GM18498 (cell line): ENCODE data around the gene CBFB.
"Not testable (repeated sequence)": the region's sequence is repeated elsewhere in the genome, so short reads cannot be mapped to it uniquely, and the experiment has no call there.

ENCODE experiments used
- ATAC-seq: cut with Tn5 transposase; IDR thresholded peaks from one replicate; pipeline ENCODE4 v1.9.1; 2021; ENCODE audit warnings: mild to moderate bottlenecking, moderate library complexity; ENCODE audit not compliant: unreplicated experiment

Gene CBFB

GRCh38 chr16:67028696-67029253 lies at the start of gene CBFB:
TSS of gene CBFB (plus strand) at chr16:67029149. CDS start at chr16:67029408, 259 bp downstream.
- peak; percentile 78 for ATAC-seq

GRCh38 chr16:66983033-66983432 lies 45.9 kb upstream of the CBFB start:
- ATAC-seq: no peak

GRCh38 chr16:66984892-66985311 lies 44.0 kb upstream of the CBFB start:
- no peak for ATAC-seq

- ATAC-seq: no peak
Observed at GRCh38 chr16:66986559-66986958, 42.4 kb upstream of the CBFB start.

GRCh38 chr16:66988197-66988788 lies 40.7 kb upstream of the CBFB start, which contains the start of gene CES4A:
TSS of gene CES4A (plus strand) at chr16:66988589. CDS start at chr16:66988773, 184 bp downstream.
- no peak for ATAC-seq

GRCh38 chr16:66991545-66992077 lies 37.3 kb upstream of the CBFB start:
- ATAC-seq: no peak

- ATAC-seq: not testable (repeated sequence)
Observed at GRCh38 chr16:66993558-66993957, 35.4 kb upstream of the CBFB start.

- ATAC-seq: no peak
Observed at GRCh38 chr16:66996324-66996982, 32.5 kb upstream of the CBFB start.

- no peak for ATAC-seq
Observed at GRCh38 chr16:66996983-66997358, 32.0 kb upstream of the CBFB start.

- no peak for ATAC-seq
Observed at GRCh38 chr16:67000384-67001351, 28.3 kb upstream of the CBFB start.

GRCh38 chr16:67001726-67002125 lies 27.2 kb upstream of the CBFB start:
- no peak for ATAC-seq

- ATAC-seq: no peak
Observed at GRCh38 chr16:67006930-67007658, 21.9 kb upstream of the CBFB start.

- ATAC-seq: no peak
Observed at GRCh38 chr16:67009158-67009557, 19.8 kb upstream of the CBFB start.

GRCh38 chr16:67011274-67011673 lies 17.7 kb upstream of the CBFB start:
- ATAC-seq: no peak

GRCh38 chr16:67013233-67013822 lies 15.6 kb upstream of the CBFB start:
- no peak for ATAC-seq

- peak; percentile 41 for ATAC-seq
Observed at GRCh38 chr16:67013823-67014633, 14.9 kb upstream of the CBFB start.

GRCh38 chr16:67014634-67015312 lies 14.2 kb upstream of the CBFB start:
- no peak for ATAC-seq

GRCh38 chr16:67015313-67015731 lies 13.6 kb upstream of the CBFB start:
- no peak for ATAC-seq
